Esophagus squamous epithelium (tissue), 4 donors: ENCODE measurements around the gene EPAS1.

Experiments
- POLR2A ChIP-seq, 4 donors: fragments of 450-650 bp; IDR thresholded peaks; one replicate each; pipeline ENCODE4 v1.6.1; 2017; ENCODE audit warnings: antibody characterized with exemption in 4 of 4, mild to moderate bottlenecking in 4 of 4, moderate library complexity in 3 of 4
- TF ChIP-seq, protein P1 (sequence below), 6 experiments: fragments of 450-650 bp in 4 of 6; fragments of 200-600 bp in 2 of 6; sonication (generic) in 2 of 6; IDR thresholded peaks; one replicate each; pipeline ENCODE4 v1.5.1; 2016 to 2019; ENCODE audit warnings: antibody characterized with exemption in 6 of 6, mild to moderate bottlenecking in 4 of 6, moderate library complexity in 4 of 6

DNA sequence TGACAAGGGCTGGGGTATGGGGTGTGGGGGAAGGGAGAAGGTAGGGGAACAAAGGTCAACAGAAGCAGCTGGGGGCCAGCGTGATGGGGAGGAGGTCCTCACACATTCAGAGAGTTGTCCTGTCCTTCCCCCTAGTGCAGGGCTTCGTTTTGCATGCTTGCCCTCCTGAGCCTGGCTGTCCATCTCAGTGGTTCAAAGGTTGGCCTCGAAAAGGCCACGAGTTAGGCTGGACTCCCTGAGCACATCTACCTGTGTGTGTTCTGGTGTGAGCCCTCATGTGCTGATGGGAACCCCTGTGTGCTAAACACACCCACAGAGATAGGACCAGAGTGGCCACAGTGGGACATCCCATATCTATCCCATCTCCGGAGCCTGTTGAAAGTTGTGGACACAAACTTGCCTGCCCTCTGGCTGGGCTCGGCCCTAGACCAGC lies 51.9 kb downstream of the EPAS1 start:
- TF ChIP-seq, protein P1, sequence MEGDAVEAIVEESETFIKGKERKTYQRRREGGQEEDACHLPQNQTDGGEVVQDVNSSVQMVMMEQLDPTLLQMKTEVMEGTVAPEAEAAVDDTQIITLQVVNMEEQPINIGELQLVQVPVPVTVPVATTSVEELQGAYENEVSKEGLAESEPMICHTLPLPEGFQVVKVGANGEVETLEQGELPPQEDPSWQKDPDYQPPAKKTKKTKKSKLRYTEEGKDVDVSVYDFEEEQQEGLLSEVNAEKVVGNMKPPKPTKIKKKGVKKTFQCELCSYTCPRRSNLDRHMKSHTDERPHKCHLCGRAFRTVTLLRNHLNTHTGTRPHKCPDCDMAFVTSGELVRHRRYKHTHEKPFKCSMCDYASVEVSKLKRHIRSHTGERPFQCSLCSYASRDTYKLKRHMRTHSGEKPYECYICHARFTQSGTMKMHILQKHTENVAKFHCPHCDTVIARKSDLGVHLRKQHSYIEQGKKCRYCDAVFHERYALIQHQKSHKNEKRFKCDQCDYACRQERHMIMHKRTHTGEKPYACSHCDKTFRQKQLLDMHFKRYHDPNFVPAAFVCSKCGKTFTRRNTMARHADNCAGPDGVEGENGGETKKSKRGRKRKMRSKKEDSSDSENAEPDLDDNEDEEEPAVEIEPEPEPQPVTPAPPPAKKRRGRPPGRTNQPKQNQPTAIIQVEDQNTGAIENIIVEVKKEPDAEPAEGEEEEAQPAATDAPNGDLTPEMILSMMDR (IDR thresholded peaks at IDR 0.05), result no peak
- no peak for TF ChIP-seq POLR2A (IDR thresholded peaks at IDR 0.05)
